Amniotic epithelial cell (primary cell): ENCODE results near the gene SLC6A5.
"Not testable (repeated sequence)": the region's sequence is repeated elsewhere in the genome, so short reads cannot be mapped to it uniquely, and the experiment has no call there.

Experiments
- DNase-seq: peaks from one replicate; pipeline ENCODE4 v3.0.0-alpha.2; 2010; ENCODE audit warnings: low read depth

The SLC6A5 gene

DNA sequence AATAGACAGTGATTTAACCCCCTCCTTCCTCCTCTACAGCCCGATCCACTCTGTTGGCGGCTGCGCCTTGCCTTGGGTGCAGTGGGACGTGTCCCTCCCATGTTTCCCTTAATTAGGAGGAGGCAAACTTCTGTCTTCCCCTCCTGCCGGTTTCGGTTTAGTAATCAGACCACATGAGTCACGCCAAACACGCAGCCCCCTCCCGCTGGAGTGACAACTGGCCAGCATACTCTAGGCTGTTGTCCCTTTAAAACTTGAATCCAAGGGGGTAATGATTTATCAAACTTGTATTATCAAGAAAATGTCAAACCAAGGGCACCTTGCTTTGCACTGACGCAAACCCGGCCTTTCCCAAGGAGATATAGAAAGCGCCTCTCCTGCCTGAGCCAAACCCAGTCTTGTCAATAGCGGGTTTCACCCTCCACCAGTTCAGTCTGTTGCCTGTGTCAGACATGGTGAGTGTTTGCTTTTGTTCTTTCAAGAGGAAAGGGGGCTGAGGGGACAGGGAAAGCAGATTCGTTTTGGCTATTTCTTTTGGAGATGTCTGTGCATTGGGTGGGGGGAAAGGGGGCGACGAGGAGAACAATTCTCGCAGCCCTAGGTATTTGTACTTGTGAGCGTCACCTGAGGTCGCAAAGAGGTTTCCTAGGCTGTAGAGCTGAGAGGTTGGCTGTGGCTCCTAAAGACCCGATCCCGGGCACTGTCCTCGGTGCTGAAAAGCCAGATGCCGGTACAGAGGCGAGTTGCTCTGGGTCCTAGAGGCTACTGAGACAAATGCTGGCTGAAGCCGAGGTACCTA lies at the start of gene SLC6A5:
Gene SLC6A5 (plus strand): TSS at position 388 of the 799 bp plus-strand sequence. CDS start 65 bp downstream, at position 453.
- DNase-seq, result peak; percentile 33

DNA sequence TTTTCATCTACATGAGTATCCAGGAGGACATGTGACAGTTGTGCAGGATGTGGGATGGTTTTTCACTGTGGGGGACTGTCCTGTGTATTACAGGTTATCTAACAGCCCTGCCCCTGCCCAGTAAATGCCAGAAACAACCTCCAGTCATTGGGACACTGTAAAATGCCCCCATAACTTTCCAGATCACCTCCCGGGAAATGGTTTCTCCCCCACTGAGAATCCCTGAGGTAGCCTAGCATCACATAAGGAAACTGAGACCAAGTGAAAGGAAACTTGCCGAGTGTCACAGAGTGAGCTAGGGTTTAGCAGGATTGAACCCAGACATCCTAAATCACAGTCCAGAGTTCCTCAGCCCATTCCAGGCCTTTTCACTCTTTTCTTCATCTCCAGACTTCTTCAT lies 48.3 kb upstream of the SLC6A5 start:
- no peak for DNase-seq

DNA sequence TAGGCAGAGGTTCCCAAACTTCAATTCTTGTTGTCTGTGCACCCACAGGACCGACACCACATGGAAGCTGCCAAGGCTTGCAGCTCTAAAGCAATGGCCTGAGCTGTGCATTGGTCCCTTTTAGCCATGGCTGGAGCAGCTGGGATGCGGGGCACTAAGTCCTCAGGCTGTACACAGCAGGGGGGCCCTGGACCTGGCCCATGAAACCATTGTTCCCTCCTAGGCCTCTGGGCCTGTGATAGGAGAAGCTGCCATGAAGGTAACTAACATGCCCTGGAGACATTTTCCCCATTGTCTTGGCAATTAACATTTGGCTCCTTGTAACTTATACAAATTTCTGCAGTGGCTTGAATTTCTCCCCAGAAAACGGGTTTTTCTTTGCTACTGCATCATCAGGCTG lies 43.6 kb upstream of the SLC6A5 start:
- DNase-seq, result no peak

DNA sequence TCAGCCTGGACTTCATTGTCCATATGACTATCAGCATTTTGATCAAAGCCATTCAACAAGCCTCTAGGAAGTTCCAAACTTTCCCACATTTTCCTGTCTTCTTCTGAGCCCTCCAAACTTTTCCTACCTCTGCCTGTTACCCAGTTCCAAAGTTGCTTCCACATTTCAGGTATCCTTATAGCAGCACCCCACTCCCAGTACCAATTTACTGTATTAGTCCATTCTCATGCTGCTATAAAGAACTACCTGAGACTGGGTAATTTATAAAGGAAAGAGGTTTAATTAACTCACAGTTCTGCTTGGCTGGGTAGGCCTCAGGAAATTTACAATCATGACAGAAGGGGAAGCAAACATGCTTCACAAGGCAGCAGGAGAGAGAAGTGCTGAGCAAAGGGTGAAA lies 43.0 kb upstream of the SLC6A5 start:
- DNase-seq, result not testable (repeated sequence)

DNA sequence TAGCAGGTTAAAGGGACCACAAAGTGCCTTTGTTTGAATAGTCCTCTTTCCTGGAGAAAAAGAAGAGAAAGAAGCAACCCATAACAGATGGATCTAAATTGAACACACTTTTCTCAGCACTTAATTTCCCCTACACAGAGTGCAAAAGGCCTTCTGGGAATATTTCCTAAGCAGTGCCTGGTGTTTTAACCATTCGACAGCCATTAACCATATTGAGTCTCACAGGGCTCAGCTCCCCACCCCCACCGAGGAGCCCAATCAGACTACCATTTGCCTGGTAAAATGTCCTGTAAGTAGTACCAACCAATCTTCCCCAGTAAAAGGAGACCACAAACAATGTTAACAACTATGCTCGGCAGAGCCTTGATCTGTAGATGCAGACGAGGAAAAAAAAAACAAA lies 40.7 kb upstream of the SLC6A5 start:
- no peak for DNase-seq

DNA sequence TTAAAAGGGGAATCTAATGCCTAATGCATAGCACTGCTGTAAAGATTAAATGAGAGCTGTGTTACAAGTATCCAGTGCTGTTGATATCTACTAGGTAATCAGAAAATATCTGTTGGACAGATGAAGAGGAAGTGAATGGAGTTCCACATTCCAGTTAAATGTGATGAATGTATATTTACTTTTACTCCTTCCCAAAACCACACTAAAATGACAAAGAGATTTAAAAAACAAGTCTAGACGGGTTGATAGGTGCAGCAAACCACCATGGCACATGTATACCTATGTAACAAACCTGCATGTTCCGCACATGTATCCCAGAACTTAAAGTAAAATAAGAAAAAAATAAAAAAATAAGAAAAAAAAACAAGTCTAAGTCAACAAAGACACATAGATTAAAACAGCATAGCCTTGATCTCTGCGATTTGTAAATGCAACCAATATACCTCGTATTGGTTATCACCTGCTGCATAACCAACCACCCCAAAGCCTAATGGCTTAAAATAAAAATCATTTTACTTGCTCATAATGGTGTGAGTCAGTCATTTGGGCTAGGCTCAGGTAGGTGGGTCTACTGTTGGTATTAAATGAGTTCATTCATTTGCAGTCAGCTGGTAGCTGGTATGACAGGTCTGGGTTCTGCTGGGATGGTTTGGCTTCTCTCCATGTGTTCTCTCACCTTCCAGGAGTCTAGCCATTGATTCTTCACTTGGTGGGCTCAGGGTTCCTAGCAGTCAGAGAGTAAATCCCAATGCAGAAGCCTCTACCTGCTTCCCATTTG lies 39.7 kb upstream of the SLC6A5 start:
- DNase-seq, result no peak

DNA sequence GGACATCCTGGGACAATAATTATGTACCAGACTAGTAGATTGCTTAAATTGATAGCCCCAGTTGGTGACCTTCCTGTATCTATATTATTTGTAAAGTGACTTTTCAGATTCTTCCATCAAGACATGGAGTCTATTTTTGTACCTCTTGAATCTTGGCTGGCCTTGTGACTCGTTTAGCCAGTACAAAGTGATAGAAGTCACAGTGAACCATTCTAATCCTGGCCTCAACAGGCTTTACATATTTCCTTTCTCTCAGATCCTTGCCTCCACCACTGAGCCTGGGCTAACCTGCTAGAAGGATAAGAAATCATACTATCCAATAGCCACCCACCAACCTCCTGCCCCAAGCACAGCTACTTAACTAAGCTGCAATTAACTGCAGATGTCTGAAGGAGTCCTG lies 37.5 kb upstream of the SLC6A5 start:
- no peak for DNase-seq

DNA sequence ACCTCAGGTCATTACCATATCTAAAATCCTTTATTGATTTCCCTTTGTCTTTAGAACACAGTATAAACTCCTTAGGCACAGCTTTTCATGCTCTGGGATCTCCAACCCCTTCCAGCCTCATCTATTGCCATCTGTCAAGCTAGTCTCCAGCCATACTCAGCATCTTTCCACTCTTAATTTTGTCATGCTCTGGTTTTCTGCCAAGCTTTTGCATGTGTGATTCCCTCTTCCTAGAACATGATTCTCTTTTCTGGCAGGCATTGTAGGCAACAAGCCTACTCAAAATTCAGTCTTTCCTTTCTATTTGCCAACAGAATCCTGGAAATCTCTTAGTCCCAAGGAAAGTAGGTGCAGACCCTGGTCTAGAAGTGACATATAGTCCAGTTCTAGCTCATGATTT lies 35.5 kb upstream of the SLC6A5 start:
- no peak for DNase-seq

DNA sequence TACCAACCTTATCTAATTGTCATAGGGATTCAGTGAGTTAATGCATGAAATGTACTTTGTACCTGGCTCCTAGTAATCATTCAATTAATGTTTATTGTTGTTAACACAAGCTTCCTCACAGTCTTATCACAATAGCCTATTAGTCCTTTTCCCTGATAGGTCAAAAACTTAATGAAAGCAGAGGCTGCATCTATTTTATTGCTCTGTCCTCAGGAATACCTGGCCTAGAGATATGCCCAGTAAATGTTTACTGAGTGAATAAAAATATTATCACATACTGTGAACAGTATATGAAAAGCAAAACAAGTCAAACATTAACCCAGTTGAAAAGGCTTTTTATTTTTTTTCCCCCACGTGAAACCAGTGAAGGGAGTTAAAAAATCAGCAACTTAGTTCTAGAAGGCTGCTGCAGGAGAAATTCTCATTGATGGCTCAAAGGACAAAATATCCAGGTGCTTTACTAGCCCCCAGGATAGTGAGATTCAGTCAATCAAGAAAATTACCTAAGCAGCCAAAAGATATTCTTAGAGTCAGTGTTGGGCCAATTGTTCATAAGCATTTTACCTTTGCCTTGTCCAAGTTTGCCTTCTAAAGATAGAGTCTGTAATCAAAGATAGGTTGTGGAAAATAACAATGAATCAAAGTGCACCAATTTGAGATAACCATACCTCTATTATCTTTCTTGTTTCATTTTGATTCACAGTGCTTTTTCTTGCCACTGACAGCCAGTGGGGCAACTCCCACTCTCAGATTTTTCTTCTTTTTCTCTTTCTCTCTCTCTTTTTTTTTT lies 34.4 kb upstream of the SLC6A5 start:
- DNase-seq, result no peak

DNA sequence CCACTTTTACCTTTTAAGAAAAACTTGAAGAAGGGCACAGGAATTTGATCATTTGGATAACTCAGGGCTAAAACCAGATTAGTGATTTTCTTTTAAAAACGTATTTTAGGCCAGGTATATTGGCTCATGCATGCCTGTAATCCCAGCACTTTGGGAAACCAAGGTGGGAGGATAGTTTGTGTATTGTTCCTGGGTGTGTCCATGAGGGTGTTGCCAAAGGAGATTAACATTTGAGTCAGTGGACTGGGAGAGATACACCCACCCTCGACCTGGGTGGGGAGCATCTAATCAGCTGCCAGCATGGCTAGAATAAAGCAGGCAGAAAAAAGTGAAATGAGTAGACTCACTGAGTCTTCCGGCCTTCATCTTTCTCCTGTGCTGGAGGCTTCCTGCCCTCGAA lies 33.3 kb upstream of the SLC6A5 start:
- not testable (repeated sequence) for DNase-seq

DNA sequence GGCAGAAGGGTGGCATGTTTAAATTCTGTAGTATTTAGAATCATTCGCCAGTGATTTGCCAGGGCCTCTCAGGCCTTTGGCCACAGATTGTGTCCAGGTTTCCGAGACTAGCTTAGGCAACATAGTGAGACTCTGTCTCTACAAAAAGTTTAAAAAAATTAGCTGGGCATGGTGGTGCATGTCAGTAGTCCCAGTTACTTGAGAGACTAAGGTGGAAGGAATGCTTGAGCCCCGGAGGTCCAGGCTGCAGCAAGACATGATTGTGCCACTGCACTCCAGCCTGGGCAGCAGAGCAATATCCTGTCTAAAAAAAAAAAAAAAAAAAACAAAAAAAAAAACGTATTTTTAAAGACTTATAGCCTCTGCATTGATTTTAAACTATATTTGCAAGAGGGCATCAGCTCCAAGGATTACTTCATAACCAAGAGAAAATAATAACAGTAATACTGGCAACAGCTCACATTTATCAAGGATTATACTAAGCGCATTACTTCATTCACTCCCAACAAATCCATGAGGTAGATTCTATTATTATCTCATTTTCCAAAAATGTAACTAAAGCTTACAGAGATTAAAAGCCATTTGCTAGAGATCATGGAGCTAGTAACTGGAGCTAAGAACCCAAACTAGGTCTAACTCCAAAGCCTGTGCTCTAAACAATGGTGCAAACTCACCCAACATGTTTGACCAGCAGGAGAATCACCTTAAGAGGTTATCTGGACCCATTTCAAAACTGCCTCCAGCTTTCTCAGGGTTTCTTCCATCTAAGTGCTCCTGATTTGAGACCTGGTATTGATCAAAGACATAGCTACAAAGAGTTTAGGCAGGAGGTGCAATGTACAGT lies 32.6 kb upstream of the SLC6A5 start:
- DNase-seq, result no peak

DNA sequence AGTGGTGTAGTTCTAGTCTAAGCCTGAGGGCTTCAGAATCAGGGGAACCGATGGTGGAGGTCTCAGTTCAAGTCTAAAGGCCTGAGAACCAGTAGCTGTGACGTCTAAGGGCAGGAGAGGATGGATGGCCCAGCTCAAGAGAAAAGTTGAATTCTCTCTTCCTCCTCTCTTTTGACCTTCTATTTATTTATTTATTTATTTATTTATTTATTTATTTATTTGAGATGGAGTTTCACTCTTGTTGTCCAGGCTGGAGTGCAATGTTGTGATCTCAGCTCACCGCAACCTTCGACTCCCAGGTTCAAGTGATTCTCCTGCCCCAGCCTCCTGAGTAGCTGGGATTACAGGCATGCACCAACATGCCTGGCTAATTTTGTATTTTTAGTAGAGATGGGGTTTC lies 19.7 kb upstream of the SLC6A5 start:
- DNase-seq, result not testable (repeated sequence)

DNA sequence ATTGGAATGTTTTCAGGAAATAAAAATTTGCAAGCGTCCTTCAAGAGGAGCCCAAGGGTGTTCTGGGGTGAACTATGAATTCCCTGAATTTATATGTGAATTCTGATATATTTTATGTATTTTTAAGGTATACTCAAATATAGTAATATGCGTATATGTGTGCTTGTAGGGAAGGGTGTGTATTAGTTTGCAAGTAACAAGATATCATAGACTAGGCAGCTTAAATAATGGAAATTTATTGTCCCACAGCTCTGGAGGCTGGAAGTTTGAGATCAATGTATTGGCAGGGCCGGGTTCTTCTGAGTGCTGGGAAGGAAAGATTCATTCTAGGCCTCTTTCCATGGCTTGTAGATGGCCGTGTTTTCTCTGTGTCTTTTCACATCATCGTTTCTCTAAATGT lies 16.2 kb upstream of the SLC6A5 start:
- no peak for DNase-seq

DNA sequence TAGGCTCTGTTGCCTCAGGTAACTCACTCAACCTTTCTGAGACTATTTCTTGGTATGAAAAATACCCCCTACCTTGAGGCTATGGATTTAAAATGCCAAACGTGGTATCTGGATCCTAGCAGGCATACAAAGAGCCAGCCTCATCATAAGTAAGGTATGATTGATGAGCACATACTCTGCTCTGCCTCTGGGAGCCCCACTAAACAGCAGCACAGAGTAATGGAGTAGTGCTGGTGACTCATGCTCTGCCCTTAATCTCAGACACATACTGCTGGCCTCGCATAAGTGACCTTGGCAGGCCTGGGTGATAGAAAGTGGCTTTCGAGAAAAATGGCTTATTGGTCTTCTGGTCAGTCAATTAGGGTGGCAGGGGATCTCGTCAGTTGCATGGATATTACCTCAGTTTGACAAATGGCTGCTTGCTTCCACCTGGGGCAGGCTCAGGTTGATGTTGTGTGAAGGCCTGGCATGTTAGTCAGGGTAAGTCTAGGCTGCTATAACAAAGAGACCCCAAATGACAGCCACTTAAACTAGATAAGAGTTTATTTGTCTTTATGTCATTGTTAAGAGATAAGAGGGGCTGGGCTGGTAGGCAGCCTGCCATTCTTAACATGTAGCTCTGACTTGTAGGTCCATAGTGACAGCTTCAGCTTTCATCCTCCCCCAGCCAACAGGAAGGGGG lies 15.2 kb upstream of the SLC6A5 start:
- DNase-seq, result no peak

DNA sequence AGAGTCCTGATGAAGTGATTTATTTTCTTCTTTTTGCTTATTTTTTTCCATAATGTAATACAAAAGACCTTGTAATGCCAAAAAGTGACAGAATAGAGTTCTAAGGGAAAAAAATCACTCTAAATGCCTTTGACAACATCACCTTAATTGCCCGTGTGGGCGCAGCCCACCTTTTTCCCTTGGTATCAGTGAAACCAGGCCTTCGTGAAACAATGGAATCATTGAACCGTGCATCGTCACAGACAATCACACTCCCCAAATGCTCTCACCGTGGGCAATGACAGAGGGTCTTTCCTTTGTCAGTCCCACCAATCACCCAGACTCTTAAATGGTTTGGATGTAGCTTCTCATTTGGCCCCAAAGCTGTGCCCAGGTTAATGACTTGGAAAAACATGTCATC lies 9.6 kb upstream of the SLC6A5 start:
- DNase-seq, result no peak

DNA sequence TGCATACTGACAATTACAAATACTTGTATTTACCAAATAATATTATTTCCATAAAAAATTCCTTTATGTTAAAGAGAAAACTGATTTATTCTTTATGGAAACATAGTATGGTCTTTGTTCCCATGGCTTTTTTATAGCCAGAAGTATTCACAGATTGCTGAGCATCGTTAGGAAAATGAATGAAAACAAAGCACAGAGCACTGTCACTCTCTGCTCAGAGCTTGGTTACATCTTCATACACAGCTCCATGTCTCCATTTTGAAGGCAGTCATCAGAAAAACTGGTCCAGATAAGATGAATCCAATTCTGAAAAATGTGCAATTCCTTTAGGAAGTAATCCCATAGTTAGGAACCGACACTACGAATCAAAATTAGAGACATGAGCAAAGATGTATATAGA lies 9.0 kb upstream of the SLC6A5 start:
- no peak for DNase-seq

DNA sequence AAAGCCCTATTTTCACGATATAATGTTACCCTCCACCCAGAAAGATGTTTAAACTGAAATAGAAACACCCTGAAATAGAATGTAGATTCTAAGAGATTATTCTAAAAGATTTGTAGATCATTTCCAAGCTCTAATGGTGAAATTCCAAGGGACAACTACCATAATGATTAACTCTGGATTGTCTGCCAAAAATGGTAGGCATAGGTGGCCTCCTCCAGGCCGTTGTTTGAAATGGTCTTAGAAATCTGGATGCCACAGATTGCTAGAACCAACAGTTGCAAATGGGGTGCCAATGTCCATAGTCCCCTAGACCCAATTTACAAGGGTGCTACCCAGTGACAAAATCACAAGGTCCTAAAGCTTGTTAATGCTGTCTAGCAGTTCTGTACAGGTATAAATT lies 6.7 kb upstream of the SLC6A5 start:
- no peak for DNase-seq

DNA sequence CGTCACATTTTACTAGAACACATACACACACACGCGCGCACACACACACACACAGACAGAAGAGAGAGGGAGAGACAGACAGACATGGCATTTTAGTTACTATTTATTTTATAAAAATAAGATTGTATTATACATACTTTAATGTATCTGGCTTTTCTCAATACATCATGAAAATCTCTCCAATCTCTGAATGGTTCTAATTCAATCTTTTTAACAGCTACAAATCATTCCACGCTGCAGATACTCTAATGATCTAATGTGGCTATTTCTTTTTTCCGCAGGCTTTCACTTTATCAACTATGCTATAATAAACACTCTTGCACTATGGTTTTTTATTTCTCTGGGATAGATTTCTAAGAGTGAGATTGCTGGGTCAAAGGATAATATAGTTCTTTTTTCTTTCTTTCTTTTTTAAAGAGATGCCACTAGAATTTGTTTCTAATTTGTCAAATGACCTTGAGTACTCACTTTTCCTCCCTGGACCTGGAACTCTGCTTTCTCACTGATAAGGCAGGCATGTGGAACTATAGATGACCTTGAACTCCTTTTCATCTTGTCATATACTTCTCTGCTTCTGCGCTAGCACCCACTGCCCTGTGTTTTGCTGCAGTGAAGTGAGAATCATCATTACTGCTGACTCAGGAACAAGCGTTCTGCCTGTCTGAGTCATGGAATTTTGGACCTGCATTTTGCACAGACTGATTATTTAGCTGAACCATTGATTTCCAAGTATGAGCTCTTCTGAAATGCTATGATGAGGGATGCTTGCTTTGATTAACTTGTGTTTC lies 4.9 kb upstream of the SLC6A5 start:
- DNase-seq, result no peak

DNA sequence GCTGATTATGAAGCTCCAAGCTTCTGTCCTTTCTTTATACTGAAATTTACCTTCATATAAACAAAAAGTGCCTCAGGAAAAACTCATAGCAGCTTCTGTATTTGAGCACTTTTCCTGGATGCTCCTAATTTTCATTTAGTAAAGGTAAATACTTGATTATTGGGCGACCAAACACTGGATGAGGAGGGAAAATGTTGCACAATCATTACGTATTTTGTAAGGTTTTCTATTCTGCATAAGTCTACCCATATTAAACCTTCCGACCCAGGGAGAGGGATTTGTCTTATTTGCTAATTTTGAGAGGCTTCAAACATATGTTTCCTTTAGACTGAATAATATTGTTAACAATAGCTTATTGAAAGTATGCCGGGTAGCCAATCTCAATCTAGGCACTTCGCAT lies 4.3 kb upstream of the SLC6A5 start:
- no peak for DNase-seq
